Subcutaneous adipose tissue (tissue), 4 donors: ENCODE data around the gene ESYT2. TPM values are rescaled to one million over a fixed set of nuclear protein-coding genes. Genes with fewer than 3 reads are reported as not detected.

Experiments used
- CTCF ChIP-seq: fragments of 450-650 bp; IDR thresholded peaks from one replicate; pipeline ENCODE4 v1.5.1; 2016; ENCODE audit warnings: low read depth, mild to moderate bottlenecking, control low read depth, antibody characterized with exemption, moderate library complexity
- total RNA-seq, 4 donors: library from RNA; depleted of rRNA; stranded (reverse); fragments of >200 nt; gene quantifications; one replicate each; pipeline ENCODE4 v1.1.0, GENCODE V29; 2016

The ESYT2 gene
- total RNA-seq, 4 donors from 2014 or later, result 86.2 to 124 (median 106) TPM

- no peak for TF ChIP-seq CTCF
These were observed 129.3 kb downstream of the ESYT2 start for GRCh38 chr7:158700008-158700407.

- TF ChIP-seq CTCF, result no peak
These were observed 130.0 kb downstream of the ESYT2 start for GRCh38 chr7:158699341-158699740.

GRCh38 chr7:158698657-158699195 is 130.6 kb downstream of the ESYT2 start:
- TF ChIP-seq CTCF, result no peak

- TF ChIP-seq CTCF, result no peak
These were observed 133.4 kb downstream of the ESYT2 start for GRCh38 chr7:158695726-158696452.

GRCh38 chr7:158695056-158695455 is 134.3 kb downstream of the ESYT2 start:
- TF ChIP-seq CTCF, result no peak

GRCh38 chr7:158694650-158695049 is 134.7 kb downstream of the ESYT2 start:
- TF ChIP-seq CTCF, result no peak

- no peak for TF ChIP-seq CTCF
These were observed 139.8 kb downstream of the ESYT2 start for GRCh38 chr7:158689488-158689887.
